Activated CD4-positive, alpha-beta T cell treated with anti-CD3 and anti-CD28 coated beads for 4 hours (primary cell): ENCODE data around the gene ADARB1.
A peak's percentile ranks its signal among the peaks of the same experiment; 100 is the strongest.

Source experiments
- DNase-seq, 2 donors: peaks; one replicate each; pipeline ENCODE4 v3.0.0-alpha.2; 2020

The ADARB1 gene

DNA sequence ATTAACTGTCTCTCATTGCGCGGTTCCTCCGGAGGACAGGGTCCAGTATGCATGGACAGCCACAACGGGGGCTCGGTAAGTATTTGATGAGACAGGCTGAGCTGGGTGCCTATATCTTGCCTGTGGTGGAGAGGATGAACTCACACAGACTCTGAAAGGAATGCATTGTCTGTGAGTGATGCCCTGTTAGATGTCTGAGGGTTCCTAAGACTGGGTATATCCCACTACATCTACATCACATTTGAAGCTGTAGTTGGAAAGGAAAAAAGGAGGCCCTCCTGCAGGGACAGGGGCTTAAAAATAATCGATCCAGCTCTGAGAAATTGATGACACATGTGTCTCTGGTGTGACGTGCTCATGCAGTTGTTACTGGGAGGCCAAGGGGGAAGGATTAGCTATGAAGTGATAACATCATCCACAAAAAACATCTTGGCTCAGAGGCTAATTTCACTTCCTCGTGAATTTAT, 1.9 kb downstream of the ADARB1 start:
- peak in 1 of 2 donors; percentile 27 for DNase-seq

DNA sequence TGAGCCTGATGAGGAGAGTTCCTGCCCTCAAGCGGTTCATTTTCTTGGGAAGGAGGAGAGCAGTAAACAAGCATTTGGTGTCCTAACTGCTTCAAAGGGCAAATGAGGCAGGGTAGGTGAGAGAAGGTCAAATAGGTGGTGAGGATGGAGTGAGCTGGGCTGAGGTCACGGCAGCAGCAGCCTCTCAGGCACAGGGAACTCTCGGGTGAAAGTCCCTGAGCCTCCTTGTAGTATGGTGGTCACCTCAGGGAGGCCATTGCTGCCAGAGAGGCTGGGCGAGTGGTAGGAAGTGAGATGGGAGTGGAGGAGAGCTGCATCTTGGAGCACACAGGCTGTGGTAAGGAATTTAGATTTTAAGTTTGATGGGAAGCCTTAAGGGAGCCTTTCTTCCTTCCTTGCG, 4.0 kb downstream of the ADARB1 start:
- no peak for DNase-seq

DNA sequence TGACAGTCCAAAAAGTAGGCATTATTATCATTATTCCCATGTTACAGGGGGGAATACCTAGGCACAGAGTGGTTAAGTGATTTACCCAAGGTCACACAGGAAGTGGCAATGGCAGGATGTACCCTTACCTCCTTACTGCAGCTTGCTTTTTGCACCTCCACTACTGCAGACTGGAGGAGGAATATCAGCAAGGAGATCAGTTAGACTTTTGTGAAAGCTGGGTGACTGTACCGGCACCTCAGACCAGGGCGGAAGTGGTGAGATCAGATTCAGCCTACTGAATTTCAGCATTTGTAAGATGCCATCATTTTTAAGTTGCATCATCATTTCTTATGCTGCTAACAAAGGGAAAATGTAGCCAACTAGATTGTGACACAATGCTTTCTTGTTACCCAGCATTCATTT, 4.5 kb downstream of the ADARB1 start:
- peak; percentile 74 to 78 for DNase-seq

DNA sequence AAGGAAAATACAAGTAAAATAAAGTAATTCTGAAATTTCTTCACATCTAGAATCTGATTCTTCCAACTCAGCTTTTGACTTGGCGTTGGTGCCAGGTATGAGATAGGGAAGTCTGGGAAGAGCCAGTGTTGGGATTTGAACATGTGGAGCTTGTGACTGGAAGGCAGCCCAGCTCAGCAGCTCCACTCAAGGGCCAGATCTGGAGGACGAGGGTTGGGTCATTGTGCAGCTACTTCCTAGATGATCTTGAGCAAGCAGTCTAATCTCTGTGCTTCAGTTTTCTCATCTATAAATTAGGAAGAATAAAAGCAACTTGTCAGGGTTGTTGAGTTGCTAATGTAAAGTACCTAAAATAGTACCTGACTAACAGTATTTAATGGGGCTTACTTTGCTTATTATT, 5.0 kb downstream of the ADARB1 start:
- DNase-seq: no peak

DNA sequence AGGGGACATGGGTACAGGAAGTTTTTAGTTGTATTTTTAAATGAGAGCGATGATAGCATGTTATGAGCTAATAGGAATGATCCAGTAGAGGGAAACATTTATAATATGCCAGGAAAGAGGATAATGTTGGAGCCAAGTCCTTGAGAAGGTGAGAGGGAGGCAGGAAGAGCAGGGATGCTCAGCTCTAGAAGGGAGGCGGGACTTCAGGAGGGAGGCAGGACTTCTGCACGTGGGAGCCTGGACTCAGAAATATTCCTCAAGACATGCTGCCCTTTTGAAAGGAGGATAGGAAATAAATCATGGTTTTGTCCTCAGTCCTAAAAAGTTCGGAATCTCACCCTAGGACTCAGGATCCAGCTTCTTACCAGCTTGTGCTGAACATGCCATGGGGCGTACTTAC, 5.9 kb downstream of the ADARB1 start:
- no peak for DNase-seq

DNA sequence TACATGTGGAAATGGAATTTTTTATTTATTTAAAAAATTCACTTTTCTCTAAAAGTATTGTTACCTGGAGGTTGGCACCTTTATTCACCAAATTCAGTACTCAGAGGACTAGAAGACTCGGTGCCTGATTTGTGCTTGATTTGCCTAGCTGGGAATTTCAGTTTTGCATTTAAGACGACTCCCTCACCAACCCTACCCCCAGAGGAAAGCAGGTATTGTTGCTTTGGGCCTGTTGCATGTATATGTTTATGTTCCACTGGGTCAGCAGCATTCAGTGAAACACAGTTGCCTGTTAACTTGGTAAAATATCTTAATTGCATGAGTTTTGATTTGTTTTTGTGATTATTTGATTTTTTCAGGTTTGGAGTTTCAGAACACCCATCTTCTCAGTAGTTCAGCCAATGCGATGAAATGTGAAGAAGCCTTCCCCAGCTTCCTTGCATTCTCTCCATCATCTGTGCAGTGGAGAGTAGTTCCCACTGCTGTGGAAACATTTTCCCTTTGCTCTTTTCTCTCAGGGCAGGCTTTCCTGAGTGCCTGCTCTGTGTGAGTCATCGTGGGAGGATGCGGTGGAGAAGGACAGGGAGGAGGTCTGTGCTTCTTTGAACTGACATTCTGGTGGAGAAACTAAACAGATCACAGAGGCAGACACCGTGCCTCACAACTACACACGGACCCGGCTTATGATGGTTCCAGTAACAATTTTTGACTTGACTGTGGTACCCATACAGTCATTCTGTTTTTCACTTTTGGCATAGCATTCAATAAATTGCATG, 6.4 kb downstream of the ADARB1 start:
- DNase-seq: peak; percentile 44 to 48

DNA sequence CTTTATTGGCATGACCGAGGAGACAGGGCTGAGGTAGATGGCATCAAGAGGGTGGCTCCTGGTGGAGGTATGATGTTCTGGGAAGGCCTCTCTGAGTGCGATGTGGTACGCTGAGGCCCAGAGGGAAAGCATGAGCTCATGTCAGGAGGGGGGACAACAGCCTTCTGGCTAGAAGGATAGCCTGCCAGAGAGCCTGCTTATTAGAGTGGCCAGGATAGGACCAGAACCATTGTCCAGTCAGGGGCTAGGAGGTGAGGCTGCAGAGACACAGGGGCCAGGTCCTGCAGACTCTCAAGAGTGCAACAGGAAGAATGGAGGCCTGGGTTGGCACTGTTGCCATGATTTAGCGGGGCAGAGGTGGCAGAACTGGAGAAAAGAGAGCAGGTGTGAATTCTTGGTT, 7.3 kb downstream of the ADARB1 start:
- DNase-seq: no peak

DNA sequence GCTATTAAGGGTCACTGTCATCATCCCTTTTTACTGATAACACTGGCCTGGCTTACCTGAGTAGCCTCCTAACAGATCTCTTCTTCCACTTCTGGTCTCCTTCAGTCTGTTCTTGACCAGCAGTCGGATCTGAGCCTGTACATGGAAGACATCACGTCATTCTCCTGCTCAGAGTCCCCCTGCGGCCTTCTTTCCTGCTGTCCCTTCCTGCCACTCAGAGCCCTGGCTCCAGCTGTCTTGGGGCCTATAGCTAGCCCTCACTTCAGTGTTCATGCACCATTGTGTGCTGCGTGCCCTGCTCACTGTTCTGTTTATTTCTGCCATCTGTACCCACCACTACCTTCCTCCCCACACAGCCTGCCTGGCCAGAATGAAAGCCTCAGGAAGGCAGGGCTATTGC, 8.4 kb downstream of the ADARB1 start:
- DNase-seq: no peak

DNA sequence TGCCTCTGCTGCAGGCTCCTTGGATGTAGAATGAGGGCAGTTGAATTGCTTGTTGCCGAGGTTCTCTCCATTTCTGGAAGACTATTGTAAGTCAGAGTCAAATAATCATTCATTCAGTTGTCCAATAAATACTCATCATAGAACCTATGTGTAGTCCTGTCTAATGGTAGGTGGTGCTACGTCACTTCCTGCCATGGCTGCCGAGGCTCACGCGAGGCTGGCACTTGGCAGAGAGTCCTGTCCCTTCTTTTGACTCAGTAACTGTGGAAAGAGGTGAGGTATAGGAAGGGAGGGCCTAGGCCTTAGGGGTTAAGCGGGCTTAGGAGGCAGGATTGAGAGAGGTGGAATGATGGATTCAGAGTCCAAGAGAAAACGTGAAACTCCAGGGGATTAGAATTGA, 9.7 kb downstream of the ADARB1 start:
- DNase-seq: no peak

DNA sequence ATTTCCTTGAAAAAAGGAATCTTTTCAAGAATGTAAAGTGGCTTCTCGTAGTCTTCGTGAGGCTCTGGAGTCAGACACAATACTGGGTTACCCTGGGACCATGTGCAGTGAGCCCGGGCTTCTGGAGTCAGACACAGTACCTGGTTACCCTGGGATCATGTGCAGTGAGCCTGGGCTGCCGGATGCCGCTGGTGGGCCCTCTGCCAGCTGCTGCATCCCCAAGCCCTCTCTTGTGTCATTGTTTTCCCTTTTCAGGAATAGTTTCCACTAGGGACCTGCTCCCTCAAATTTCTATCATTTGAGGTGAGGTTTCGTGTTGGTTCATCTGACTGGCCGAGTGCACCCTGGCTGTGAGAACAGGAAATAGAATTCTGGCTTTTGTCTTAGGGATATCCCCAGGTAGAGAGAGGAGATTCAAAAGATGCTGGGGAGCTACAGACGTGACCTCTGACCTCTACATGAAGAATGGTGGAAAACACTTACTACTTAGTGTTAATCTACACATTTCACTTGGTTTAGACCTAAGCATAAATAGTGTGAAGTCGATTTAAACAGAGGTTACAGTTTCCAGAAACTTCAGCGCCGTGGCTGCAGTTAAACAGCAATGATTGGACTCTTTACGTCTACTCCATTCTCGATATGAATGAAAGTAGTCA, 10.6 kb downstream of the ADARB1 start:
- no peak for DNase-seq

DNA sequence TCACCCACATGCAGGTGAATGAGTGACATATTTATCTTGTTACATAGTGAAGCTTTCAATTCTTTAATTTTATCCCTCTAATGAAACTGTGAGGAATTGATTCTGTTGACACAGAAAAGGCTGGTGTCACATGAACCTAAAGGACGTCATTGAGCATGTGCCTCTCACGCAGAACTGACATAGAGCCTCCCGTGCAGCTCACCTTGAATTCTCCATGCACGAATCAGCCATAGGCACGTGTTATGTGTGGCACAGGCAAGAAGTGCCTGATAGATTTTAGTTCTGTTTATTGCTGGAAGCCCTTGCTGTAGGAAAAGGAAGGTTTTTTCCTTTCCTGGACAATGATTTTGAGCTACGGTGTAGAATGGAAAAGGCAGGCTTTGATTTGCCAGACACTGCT, 11.3 kb downstream of the ADARB1 start:
- DNase-seq: no peak

DNA sequence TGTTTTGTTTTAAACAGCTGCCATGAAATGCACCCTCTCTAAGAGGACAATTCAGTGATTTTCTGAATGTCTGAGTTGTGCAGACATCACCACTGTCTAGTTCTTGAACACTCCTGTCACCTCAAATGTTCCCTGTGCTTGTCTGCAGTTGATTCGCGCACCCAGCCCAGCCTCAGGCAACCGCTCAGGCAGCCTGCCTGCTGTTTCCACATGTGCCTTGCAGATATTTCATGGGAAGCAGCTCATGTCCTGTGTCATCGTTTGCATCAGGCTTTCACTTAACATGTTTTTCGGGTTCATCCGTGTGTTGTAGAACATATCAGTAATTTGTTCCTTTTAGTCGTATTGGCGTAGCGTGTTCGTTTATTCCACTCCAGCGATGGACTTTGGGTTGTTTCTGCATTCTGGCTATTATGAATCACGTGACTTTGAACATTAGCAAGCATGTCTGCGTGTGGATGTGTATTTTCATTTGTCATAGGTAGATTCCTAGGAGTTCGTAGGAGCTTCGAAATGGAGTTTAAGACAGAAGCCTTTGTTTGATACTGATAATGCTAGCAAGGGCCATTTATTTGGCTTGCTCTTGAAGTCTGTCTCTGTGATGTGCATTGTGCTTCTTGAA, 12.1 kb downstream of the ADARB1 start:
- no peak for DNase-seq

DNA sequence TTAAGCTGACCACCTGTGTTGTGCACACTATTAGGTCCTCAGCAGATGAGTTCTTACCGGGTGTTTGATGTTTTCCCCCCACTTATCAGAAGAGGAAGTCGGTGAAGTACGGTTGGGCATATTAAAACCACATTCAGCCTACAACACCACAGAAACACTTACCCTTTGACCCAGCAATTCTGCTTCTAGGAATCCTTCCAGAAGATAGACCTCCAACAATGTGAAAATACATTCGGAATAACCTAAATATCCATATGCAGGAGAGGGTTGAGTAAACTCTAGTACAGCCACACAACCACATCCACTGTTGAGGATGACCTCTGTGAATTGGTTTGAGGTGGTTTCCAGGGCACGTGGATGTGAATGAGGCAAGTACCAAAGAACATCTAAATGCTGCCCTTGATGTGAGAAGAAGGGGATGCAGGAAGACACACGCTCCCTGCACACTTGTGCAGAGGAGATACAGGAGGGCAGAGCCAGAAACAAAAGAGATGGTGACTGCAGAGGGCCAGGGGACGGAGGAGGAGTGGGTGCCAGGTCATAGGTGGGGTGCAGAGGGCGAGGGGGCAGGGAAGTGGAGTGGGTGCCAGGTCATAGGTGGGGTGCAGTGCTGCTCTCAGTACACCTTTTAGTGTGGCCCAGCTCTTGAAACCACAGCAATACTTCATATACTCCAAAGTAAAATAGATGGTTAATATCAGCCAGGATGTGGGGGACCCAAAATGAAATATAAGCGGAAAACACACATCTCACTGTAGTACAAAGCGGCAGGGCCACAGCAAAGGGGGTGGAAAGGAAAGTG, 12.8 kb downstream of the ADARB1 start:
- DNase-seq: no peak

DNA sequence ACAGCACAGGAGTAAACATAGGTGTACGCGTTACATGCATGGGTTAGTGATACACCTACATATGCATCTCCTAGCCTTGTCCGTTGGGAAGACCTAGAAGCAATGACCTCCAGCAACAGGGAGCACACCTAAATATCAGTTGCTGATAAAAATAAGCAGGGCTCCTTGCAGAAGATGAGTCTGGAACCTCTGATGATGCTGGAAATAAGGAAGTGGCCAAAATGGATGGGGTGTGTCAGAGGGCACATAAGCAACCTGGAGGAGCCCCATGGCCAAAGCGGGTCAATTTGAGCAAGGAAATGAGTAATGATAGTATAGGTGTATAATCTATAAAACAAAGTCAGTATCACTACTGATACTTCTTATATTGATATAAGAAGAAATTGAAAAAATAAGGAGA, 13.7 kb downstream of the ADARB1 start:
- DNase-seq: no peak

DNA sequence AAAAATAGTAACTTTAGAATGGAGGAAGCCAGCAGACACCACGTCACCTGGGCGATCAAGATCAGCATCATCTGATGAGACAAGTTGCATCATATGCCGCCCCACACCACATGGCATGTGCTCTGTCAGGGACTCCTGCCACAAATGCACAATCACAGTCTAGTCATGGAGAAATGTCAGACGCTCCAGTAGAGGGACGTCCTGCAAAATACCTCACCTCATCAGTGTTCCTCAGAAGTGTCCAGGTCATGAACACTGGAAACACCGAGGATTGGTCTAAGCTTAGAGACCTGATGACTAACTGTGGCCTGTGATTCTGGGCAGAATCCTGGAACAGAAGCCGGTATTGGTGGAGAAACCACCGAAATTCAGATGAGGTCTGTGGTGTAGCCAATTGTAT, 14.3 kb downstream of the ADARB1 start:
- DNase-seq: no peak

DNA sequence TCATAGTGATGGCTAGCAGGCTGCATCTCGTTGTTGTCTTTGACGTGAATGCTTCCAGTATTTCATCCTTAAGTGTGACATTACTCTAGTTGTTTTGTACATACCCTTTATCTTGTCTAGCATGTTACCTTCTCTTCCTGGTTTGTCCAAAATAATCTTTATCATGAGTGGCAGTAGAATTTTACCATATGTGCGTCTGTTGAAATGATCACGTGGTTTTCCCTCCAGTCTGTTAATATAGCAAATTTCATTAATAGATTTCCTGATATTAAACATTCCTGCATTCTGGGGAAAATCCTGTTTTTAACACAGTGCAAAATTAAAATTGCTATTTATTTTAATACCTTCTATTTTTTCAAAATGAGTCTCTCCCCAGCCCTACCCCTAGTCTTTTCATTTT, 15.6 kb downstream of the ADARB1 start:
- DNase-seq: no peak

DNA sequence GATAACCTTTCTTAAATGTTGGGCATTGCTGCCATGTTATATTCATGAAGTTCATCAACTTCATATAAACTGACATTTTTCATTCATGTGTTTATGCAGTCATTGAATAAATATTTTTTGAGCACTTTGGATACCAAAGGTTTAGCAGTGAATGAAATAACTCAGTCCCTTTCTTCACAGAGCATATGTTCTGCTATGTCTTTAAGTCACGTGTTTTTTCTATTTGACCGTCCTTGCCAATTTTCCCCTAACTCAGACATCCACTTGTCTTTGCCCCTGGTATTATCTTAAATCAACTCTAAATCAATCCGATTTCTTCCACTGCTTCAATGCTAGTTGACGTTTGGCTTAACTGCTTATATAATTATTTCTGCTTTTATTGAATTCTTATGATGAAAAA, 16.6 kb downstream of the ADARB1 start:
- DNase-seq: no peak

DNA sequence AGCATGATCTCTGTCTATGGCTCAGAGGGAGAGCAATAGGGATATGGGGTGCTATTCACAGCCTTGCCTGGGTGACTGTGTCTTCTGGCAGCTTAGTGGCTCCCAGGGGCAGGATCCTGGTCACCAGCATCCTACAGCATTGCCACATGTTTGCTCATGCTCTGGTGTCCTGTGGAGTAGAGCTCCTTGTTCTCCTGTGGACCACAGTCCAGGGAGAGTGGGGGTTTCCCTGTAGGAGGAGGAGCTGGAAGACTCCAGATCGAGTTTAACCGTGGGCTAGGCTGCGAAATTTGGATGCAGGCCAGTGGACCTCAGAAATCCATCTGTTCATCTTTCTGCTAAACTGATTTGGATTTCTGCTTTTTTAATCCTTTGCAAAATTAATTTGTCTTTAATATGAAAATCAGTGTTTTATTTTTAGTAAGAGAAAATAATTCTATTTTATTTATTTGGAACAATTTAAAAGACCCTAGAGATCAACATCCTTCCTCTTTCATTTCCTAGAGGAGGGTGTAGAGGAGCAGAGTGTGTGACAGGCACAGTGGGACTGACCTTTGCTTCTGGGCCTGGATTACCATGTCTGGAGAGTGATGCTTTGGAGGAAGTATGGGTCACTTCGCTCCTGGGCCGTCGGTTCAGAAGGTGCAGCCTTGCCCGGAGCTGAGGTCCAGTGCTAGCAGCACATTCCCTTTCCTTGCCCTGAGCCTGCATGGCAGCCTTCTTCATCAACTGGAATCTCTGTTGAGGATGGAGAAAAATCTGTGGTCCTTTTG, 17.4 kb downstream of the ADARB1 start:
- DNase-seq: no peak

DNA sequence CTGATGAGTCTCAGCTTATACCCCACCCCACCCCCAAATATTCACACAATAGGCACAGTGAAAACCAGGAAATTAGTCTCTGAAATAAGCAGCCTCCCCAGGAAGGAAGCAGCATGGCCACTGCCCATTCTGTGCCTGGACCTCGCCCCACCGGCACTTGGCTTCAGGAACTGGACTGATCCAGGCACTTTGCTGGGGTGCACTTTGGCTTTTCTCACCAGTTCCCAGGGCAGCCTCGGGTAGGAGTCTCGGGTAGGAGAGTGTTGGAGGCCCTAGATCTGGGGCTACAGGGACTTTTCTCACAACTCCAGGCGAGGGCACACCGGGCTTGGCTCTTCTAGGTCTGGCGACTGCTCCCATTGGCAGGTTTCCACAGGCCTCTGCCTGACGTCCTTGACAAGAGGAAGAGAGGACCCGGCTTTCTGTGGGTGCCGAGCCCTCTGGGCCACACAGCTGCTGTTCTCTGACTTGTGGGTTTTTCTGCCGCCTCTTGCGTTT, 18.7 kb downstream of the ADARB1 start:
- DNase-seq: no peak

DNA sequence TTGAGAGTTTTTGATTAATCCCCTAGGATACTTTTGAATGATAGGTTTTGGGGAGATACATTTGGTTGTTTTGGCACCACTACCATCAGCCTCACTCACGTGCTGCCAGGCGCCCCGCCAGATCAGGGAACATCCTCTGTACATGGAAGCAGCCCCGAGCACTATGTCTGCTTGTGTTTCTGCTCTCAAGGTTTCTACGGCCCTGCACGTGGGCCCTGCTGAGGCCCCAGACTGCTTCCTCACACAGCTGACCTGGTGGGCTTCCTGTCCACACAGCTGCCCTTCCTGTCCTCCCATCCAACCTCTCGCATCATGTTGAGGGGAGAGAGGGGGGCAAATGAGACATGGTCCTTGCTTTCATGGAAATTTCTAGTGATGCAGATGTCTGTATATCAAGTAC, 20.0 kb downstream of the ADARB1 start:
- no peak for DNase-seq

DNA sequence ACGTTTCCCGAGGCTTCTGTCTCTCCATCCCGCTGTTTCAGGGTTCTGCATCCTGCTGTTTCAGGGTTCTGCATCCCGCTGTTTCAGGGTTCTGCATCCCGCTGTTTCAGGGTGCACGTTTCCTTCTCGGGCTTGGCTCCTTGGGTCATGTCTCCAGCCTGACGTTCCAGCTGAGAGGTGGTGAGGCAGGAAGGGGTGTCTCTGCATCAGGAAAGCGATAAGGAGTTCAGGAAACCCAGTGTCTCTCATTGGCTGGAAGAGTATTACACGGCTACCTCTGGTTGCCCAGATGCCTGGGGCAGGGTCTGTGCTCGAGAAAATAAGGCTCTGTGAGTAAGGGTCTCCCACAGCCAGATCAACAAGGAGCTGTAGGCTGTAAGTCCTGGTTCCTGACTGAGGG, 21.1 kb downstream of the ADARB1 start:
- DNase-seq: no peak

DNA sequence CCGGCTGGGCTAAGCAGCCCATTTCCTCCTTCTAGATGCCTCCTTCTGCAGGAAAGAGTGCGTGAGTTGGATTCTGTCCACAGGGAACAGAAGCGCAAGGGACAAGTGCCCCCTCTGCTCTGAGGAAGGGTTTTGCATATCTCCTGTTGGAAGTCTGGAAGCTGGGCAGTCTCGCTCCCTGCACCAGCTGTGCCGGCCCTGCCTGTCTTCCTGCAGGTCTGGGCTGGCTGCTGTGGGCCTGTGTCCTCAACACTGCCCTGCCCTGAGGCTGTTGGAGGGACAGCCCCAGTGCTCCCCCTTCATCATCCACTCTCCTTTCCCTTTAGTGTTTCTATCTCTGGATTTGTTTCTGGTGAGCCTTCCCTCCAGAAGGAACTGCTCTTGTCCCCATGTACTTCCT, 21.8 kb downstream of the ADARB1 start:
- DNase-seq: no peak
